Measurements from ENCODE around the gene CC2D1A.
"Not testable (repeated sequence)": the region's sequence is repeated elsewhere in the genome, so short reads cannot be mapped to it uniquely, and the experiment has no call there.

DNA sequence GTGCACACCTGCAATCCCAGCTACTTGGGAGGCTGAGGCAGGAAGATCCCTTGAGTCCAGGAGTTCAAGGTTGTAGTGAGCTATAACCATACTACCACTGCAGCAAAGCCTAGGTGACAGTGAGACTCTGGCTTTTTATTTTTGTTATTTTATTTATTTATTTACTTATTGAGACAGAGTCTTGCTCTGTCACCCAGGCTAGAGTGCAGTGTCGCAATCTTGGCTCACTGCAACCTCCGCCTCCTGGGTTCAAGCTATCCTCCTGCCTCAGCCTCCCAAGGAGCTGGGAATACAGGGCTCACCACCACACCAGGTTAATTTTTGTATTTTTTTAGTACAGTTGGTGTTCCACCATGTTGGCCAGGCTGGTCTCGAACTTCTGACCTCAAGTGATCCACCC, 67.5 kb downstream of the CC2D1A start:
- TF ChIP-seq, protein P1, sequence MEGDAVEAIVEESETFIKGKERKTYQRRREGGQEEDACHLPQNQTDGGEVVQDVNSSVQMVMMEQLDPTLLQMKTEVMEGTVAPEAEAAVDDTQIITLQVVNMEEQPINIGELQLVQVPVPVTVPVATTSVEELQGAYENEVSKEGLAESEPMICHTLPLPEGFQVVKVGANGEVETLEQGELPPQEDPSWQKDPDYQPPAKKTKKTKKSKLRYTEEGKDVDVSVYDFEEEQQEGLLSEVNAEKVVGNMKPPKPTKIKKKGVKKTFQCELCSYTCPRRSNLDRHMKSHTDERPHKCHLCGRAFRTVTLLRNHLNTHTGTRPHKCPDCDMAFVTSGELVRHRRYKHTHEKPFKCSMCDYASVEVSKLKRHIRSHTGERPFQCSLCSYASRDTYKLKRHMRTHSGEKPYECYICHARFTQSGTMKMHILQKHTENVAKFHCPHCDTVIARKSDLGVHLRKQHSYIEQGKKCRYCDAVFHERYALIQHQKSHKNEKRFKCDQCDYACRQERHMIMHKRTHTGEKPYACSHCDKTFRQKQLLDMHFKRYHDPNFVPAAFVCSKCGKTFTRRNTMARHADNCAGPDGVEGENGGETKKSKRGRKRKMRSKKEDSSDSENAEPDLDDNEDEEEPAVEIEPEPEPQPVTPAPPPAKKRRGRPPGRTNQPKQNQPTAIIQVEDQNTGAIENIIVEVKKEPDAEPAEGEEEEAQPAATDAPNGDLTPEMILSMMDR (conservative IDR thresholded peaks at IDR 0.05 in 1 of 2, IDR thresholded peaks at IDR 0.05 in 1 of 2; ENCODE audit: extremely low read depth in 1 of 2, insufficient read depth in 1 of 2, low read depth in 1 of 2, low read length in 2 of 2), result not testable (repeated sequence)
- TF ChIP-seq EZH2 (IDR thresholded peaks at IDR 0.05; ENCODE audit: borderline replicate concordance, low read length), result not testable (repeated sequence)

Measured in mammary epithelial cell (primary cell).